HEK293 (cell line): ENCODE results near the gene DST.

ENCODE experiments used
- CTCF ChIA-PET: fragments of 350-600 bp; formaldehyde crosslinking; extraction: SDS; loops from one replicate; lab custom pipeline; 2021; ENCODE audit warnings: antibody characterized with exemption; lab: Yijun Ruan, JAX
- POLR2A ChIA-PET: fragments of 300-600 bp; formaldehyde crosslinking; extraction: SDS; loops from one replicate; lab custom pipeline; 2020; ENCODE audit warnings: antibody characterized with exemption, inconsistent platforms; lab: Yijun Ruan, JAX
- H3K27ac ChIP-seq: fragments of 200-500 bp; sonication (Bioruptor generic); 2 replicates; pipeline ENCODE4 v1.5.1; 2014; ENCODE audit warnings: low read depth, low read length, control low read depth, inconsistent platforms; ENCODE audit errors: extremely low read depth
- H3K36me3 ChIP-seq, 2 experiments: fragments of 200-500 bp in 1 of 2; sonication (Bioruptor generic) in 1 of 2; 1 replicate in 1 of 2; 2 replicates in 1 of 2; pipeline ENCODE4 v1.5.1; 2014 to 2017; ENCODE audit warnings: inconsistent platforms in 2 of 2, low read length in 2 of 2; ENCODE audit not compliant: control insufficient read depth in 2 of 2, insufficient read depth in 1 of 2
- H3K4me1 ChIP-seq: fragments of 200-500 bp; sonication (Bioruptor generic); 2 replicates; pipeline ENCODE4 v1.5.1; 2014; ENCODE audit warnings: mild to moderate bottlenecking, low read length, inconsistent platforms; ENCODE audit not compliant: control insufficient read depth, insufficient read depth
- H3K4me3 ChIP-seq: 2 replicates; pipeline ENCODE4 v1.5.1; 2011; ENCODE audit warnings: low read depth, mild to moderate bottlenecking, control low read depth, low read length, moderate library complexity
- H3K9me3 ChIP-seq: fragments of 200-500 bp; sonication (Bioruptor generic); 2 replicates; pipeline ENCODE4 v1.5.1; 2014; ENCODE audit warnings: low read depth, low read length, inconsistent platforms; ENCODE audit not compliant: control insufficient read depth, insufficient read depth
- EGR2 ChIP-seq: fragments of 450-650 bp; formaldehyde crosslinking; IDR thresholded peaks from 2 replicates; pipeline ENCODE4 v1.5.1; 2016; ENCODE audit warnings: low read depth, missing biosample characterization, missing genetic modification characterization
- KLF10 ChIP-seq: fragments of 450-650 bp; IDR thresholded peaks from 2 replicates; pipeline ENCODE4 v1.5.1; 2018; ENCODE audit warnings: missing biosample characterization, mild to moderate bottlenecking, missing genetic modification characterization
- MZF1 ChIP-seq: fragments of 450-650 bp; formaldehyde crosslinking; IDR thresholded peaks from 2 replicates; pipeline ENCODE4 v1.5.1; 2017; ENCODE audit warnings: missing biosample characterization, missing genetic modification characterization, borderline replicate concordance
- SCRT1 ChIP-seq: fragments of 450-650 bp; formaldehyde crosslinking; IDR thresholded peaks from 2 replicates; pipeline ENCODE4 v1.5.1; 2016; ENCODE audit warnings: missing biosample characterization, missing genetic modification characterization, borderline replicate concordance
- YY2 ChIP-seq: fragments of 450-650 bp; formaldehyde crosslinking; IDR thresholded peaks from 2 replicates; pipeline ENCODE4 v1.5.1; 2016; ENCODE audit warnings: missing biosample characterization, missing genetic modification characterization
- ZNF114 ChIP-seq: fragments of 450-650 bp; formaldehyde crosslinking; IDR thresholded peaks from 2 replicates; pipeline ENCODE4 v1.5.0; 2017; ENCODE audit warnings: missing biosample characterization, missing genetic modification characterization
- ZNF138 ChIP-seq: fragments of 450-650 bp; formaldehyde crosslinking; IDR thresholded peaks from 2 replicates; pipeline ENCODE4 v1.5.1; 2016; ENCODE audit warnings: missing biosample characterization, missing genetic modification characterization, borderline replicate concordance
- ZNF169 ChIP-seq: fragments of 450-650 bp; formaldehyde crosslinking; IDR thresholded peaks from 2 replicates; pipeline ENCODE4 v1.5.1; 2016; ENCODE audit warnings: missing biosample characterization, missing genetic modification characterization
- ZNF184 ChIP-seq: fragments of 450-650 bp; IDR thresholded peaks from 2 replicates; pipeline ENCODE4 v1.5.1; 2018; ENCODE audit warnings: missing biosample characterization, mild to moderate bottlenecking, missing genetic modification characterization
- ZNF223 ChIP-seq: fragments of 450-650 bp; formaldehyde crosslinking; IDR thresholded peaks from 2 replicates; pipeline ENCODE4 v1.5.1; 2016; ENCODE audit warnings: missing biosample characterization, missing genetic modification characterization
- ZNF24 ChIP-seq: fragments of 450-650 bp; formaldehyde crosslinking; IDR thresholded peaks from 2 replicates; pipeline ENCODE4 v1.5.1; 2016; ENCODE audit warnings: missing biosample characterization, missing genetic modification characterization
- ZNF292 ChIP-seq: fragments of 450-650 bp; formaldehyde crosslinking; IDR thresholded peaks from 2 replicates; pipeline ENCODE4 v1.5.1; 2016; ENCODE audit warnings: low read depth, missing biosample characterization, missing genetic modification characterization, borderline replicate concordance
- ZNF341 ChIP-seq: fragments of 450-650 bp; formaldehyde crosslinking; IDR thresholded peaks from 2 replicates; pipeline ENCODE4; 2016; ENCODE audit warnings: low read depth, missing biosample characterization, missing genetic modification characterization
- ZNF350 ChIP-seq: fragments of 450-650 bp; formaldehyde crosslinking; IDR thresholded peaks from 2 replicates; pipeline ENCODE4 v1.5.0; 2017; ENCODE audit warnings: missing biosample characterization, mild to moderate bottlenecking, missing genetic modification characterization
- ZNF354C ChIP-seq: fragments of 450-650 bp; formaldehyde crosslinking; IDR thresholded peaks from 2 replicates; pipeline ENCODE4 v1.5.1; 2016; ENCODE audit warnings: missing biosample characterization, missing genetic modification characterization, low read depth, borderline replicate concordance
- ZNF48 ChIP-seq: fragments of 450-650 bp; formaldehyde crosslinking; IDR thresholded peaks from 2 replicates; pipeline ENCODE4 v1.5.1; 2016; ENCODE audit warnings: missing biosample characterization, missing genetic modification characterization
- ZNF530 ChIP-seq: fragments of 450-650 bp; formaldehyde crosslinking; IDR thresholded peaks from 2 replicates; pipeline ENCODE4 v1.5.1; 2016; ENCODE audit warnings: low read depth, missing biosample characterization, missing genetic modification characterization
- ZNF585B ChIP-seq: fragments of 450-650 bp; formaldehyde crosslinking; IDR thresholded peaks from 2 replicates; pipeline ENCODE4 v1.5.1; 2016; ENCODE audit warnings: missing biosample characterization, missing genetic modification characterization
- ZNF837 ChIP-seq: fragments of 450-650 bp; formaldehyde crosslinking; IDR thresholded peaks from 2 replicates; pipeline ENCODE4 v1.5.1; 2016; ENCODE audit warnings: missing biosample characterization, missing genetic modification characterization
- TF ChIP-seq, protein P1 (sequence below): fragments of 450-650 bp; formaldehyde crosslinking; IDR thresholded peaks from 2 replicates; pipeline ENCODE4 v1.5.1; 2016; ENCODE audit warnings: missing biosample characterization, missing genetic modification characterization
- TF ChIP-seq, protein P2 (sequence below): fragments of 450-650 bp; formaldehyde crosslinking; IDR thresholded peaks from 2 replicates; pipeline ENCODE4 v1.5.1; 2016; ENCODE audit warnings: missing biosample characterization, missing genetic modification characterization
- TF ChIP-seq, protein P3 (sequence below): fragments of 450-650 bp; formaldehyde crosslinking; conservative IDR thresholded peaks from 2 replicates; pipeline ENCODE4 v1.5.1; 2016; ENCODE audit warnings: low read depth, missing biosample characterization, missing genetic modification characterization
- TF ChIP-seq, protein P4 (sequence below): fragments of 450-650 bp; formaldehyde crosslinking; IDR thresholded peaks from 2 replicates; pipeline ENCODE4 v1.5.1; 2016; ENCODE audit warnings: missing biosample characterization, missing genetic modification characterization
- TF ChIP-seq, protein P5 (sequence below): fragments of 450-650 bp; formaldehyde crosslinking; IDR thresholded peaks from 2 replicates; pipeline ENCODE4 v1.5.1; 2016; ENCODE audit warnings: missing biosample characterization, missing genetic modification characterization

The DST gene

DNA sequence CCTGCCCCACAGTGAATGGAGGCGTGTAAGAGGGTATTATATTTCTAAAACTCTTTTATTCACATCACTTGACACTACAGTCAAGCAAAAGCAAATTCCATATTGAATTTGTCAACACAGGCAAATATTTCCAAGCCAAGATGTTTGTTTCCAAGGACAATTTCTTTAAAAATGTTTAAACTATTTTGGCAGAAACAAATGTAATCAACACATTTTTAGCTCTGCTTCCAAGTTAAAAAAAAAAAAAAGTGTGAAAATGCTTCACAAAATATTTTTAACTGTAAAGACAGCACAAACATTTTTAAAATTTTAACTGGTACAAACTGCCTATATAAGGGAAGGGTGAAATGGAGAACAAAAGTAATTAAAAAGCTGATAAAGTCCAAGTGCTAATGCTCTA, 44.9 kb upstream of the DST start:
- Histone ChIP-seq H3K36me3 (no peaks in the 10 kb centered on the region), H3K4me3 (no peak overlapping the region), H3K4me1 (peaks cover 37% of the 10 kb centered on the region), H3K27ac (no peak overlapping the region), H3K9me3 (no peaks in the 10 kb centered on the region)
- CTCF ChIA-PET: interaction anchor here (0.5 to 6.5 kb wide), 4 partner anchors 22 to 49 kb away, joined by 4 to 37 read pairs (median 6); no protein-coding TSS in a partner anchor
- no peak for TF ChIP-seq ZNF837 (tag by site-specific recombination)
- no peak for TF ChIP-seq SCRT1 (tag by site-specific recombination)
- TF ChIP-seq, protein P1, sequence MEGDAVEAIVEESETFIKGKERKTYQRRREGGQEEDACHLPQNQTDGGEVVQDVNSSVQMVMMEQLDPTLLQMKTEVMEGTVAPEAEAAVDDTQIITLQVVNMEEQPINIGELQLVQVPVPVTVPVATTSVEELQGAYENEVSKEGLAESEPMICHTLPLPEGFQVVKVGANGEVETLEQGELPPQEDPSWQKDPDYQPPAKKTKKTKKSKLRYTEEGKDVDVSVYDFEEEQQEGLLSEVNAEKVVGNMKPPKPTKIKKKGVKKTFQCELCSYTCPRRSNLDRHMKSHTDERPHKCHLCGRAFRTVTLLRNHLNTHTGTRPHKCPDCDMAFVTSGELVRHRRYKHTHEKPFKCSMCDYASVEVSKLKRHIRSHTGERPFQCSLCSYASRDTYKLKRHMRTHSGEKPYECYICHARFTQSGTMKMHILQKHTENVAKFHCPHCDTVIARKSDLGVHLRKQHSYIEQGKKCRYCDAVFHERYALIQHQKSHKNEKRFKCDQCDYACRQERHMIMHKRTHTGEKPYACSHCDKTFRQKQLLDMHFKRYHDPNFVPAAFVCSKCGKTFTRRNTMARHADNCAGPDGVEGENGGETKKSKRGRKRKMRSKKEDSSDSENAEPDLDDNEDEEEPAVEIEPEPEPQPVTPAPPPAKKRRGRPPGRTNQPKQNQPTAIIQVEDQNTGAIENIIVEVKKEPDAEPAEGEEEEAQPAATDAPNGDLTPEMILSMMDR (tag by site-specific recombination): no peak
- TF ChIP-seq ZNF354C: no peak
- no peak for TF ChIP-seq MZF1 (tag by site-specific recombination)
- TF ChIP-seq ZNF341 (tag by site-specific recombination): no peak
- no peak for TF ChIP-seq YY2 (tag by site-specific recombination)
- no peak for TF ChIP-seq ZNF530 (tag by site-specific recombination)
- TF ChIP-seq ZNF48 (tag by site-specific recombination): no peak
- TF ChIP-seq ZNF169: no peak
- TF ChIP-seq, protein P2, sequence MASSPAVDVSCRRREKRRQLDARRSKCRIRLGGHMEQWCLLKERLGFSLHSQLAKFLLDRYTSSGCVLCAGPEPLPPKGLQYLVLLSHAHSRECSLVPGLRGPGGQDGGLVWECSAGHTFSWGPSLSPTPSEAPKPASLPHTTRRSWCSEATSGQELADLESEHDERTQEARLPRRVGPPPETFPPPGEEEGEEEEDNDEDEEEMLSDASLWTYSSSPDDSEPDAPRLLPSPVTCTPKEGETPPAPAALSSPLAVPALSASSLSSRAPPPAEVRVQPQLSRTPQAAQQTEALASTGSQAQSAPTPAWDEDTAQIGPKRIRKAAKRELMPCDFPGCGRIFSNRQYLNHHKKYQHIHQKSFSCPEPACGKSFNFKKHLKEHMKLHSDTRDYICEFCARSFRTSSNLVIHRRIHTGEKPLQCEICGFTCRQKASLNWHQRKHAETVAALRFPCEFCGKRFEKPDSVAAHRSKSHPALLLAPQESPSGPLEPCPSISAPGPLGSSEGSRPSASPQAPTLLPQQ: no peak
- POLR2A ChIA-PET: no interaction called here

GRCh38 chr6:56686429-56686828, 43.7 kb upstream of the DST start:
- TF ChIP-seq EGR2 (tag by site-specific recombination) (no peak), KLF10 (no peak), ZNF24 (no peak)
- TF ChIP-seq, protein P3, sequence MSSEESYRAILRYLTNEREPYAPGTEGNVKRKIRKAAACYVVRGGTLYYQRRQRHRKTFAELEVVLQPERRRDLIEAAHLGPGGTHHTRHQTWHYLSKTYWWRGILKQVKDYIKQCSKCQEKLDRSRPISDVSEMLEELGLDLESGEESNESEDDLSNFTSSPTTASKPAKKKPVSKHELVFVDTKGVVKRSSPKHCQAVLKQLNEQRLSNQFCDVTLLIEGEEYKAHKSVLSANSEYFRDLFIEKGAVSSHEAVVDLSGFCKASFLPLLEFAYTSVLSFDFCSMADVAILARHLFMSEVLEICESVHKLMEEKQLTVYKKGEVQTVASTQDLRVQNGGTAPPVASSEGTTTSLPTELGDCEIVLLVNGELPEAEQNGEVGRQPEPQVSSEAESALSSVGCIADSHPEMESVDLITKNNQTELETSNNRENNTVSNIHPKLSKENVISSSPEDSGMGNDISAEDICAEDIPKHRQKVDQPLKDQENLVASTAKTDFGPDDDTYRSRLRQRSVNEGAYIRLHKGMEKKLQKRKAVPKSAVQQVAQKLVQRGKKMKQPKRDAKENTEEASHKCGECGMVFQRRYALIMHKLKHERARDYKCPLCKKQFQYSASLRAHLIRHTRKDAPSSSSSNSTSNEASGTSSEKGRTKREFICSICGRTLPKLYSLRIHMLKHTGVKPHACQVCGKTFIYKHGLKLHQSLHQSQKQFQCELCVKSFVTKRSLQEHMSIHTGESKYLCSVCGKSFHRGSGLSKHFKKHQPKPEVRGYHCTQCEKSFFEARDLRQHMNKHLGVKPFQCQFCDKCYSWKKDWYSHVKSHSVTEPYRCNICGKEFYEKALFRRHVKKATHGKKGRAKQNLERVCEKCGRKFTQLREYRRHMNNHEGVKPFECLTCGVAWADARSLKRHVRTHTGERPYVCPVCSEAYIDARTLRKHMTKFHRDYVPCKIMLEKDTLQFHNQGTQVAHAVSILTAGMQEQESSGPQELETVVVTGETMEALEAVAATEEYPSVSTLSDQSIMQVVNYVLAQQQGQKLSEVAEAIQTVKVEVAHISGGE (tag by site-specific recombination): no peak
- H3K4me3 ChIP-seq: no peak overlapping the region
- CTCF ChIA-PET: interaction anchor here (0.6 to 1.2 kb wide), 2 partner anchors 13 to 119 kb away, joined by 3 to 10 read pairs; no protein-coding TSS in a partner anchor
- POLR2A ChIA-PET: no interaction called here
- no peaks in the 10 kb centered on the region for H3K9me3 ChIP-seq
- no peaks in the 10 kb centered on the region for H3K36me3 ChIP-seq
- peaks cover 34% of the 10 kb centered on the region for H3K4me1 ChIP-seq
- H3K27ac ChIP-seq: no peak overlapping the region

DNA sequence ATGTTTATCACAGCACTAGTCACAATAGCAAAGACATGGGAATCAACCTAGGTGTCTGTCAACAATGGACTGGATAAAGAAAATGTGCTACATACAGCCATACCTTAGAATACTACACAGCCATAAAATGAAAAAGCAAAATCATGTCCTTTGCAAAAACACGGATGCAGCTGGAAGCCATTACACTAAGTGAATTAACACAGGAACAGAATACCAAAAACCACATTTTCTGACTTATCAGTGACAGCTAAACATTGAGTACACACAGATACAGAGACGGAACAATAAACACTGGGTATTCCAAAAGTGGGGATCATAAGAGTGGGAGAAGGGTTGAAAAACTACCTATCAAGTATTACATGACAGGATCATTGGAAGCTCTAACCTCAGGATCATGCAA, 43.3 kb upstream of the DST start:
- H3K4me3 ChIP-seq: no peak overlapping the region
- POLR2A ChIA-PET: no interaction called here
- TF ChIP-seq, protein P4, sequence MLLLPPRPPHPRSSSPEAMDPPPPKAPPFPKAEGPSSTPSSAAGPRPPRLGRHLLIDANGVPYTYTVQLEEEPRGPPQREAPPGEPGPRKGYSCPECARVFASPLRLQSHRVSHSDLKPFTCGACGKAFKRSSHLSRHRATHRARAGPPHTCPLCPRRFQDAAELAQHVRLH (tag by site-specific recombination): no peak
- TF ChIP-seq ZNF223 (tag by site-specific recombination): no peak
- TF ChIP-seq, protein P5, sequence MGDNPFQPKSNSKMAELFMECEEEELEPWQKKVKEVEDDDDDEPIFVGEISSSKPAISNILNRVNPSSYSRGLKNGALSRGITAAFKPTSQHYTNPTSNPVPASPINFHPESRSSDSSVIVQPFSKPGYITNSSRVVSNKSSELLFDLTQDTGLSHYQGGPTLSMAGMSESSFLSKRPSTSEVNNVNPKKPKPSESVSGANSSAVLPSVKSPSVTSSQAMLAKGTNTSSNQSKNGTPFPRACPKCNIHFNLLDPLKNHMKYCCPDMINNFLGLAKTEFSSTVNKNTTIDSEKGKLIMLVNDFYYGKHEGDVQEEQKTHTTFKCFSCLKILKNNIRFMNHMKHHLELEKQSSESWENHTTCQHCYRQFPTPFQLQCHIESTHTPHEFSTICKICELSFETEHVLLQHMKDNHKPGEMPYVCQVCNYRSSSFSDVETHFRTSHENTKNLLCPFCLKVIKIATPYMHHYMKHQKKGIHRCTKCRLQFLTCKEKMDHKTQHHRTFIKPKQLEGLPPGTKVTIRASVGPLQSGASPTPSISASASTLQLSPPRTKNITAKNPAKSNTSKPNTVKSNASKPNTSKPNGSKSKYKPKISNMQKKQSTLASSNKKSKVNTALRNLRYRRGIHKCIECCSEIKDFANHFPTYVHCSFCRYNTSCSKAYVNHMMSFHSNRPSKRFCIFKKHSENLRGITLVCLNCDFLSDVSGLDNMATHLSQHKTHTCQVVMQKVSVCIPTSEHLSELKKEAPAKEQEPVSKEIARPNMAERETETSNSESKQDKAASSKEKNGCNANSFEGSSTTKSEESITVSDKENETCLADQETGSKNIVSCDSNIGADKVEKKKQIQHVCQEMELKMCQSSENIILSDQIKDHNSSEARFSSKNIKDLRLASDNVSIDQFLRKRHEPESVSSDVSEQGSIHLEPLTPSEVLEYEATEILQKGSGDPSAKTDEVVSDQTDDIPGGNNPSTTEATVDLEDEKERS (tag by site-specific recombination): no peak
- no peak for TF ChIP-seq ZNF585B (tag by site-specific recombination)
- no peak for TF ChIP-seq ZNF114
- TF ChIP-seq ZNF350 (tag by site-specific recombination): no peak
- TF ChIP-seq ZNF184 (tag by site-specific recombination): no peak
- no peak for TF ChIP-seq ZNF138 (tag by site-specific recombination)
- TF ChIP-seq ZNF292 (tag by site-specific recombination): no peak

More for the DNA sequence above, 43.3 kb upstream of the DST start:
- Histone ChIP-seq H3K9me3 (no peaks in the 10 kb centered on the region), H3K36me3 (no peaks in the 10 kb centered on the region), H3K4me1 (peaks cover 29% of the 10 kb centered on the region), H3K27ac (no peak overlapping the region)
- CTCF ChIA-PET: interaction anchor here (0.6 to 1.2 kb wide), 2 partner anchors 13 to 119 kb away, joined by 3 to 10 read pairs; no protein-coding TSS in a partner anchor
